ENCODE measurements around the gene GMEB1.

DNA sequence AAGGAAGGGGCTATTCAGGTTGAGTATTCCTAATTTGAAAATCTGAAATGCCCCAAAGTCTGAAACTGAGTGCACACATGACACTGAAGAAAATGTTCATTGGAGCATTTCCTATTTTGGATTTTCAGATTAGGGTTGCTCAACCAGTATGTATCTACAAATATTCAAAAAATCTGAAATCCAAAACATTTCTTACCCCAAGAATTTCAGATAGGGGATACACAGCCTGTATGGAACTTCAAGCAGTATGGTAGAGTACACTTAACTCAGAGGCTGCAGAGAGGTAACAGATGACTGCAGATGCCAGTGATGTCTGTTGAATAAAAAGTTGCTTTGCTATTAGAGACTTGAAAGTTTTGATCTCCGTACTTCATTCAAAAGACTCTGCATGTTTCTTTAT lies 87.1 kb downstream of the GMEB1 start:
- no peak for TF ChIP-seq EP300 (conservative IDR thresholded peaks at IDR 0.05; ENCODE audit: poor library complexity, severe bottlenecking)
- TF ChIP-seq EZH2 (IDR thresholded peaks at IDR 0.05; ENCODE audit: borderline replicate concordance, insufficient read depth, low read length, poor library complexity, severe bottlenecking): no peak
